Activated CD4-positive, CD25-positive, alpha-beta regulatory T cell treated with anti-CD3 and anti-CD28 coated beads, Interleukin-2, amount 50 U/mL, for 72 hours (primary cell): ENCODE results near the gene COX10.
"Not testable (repeated sequence)": the region's sequence is repeated elsewhere in the genome, so short reads cannot be mapped to it uniquely, and the experiment has no call there.

ENCODE experiments used
- DNase-seq: peaks from one replicate; pipeline ENCODE4 v3.0.0; 2021

The COX10 gene

DNA sequence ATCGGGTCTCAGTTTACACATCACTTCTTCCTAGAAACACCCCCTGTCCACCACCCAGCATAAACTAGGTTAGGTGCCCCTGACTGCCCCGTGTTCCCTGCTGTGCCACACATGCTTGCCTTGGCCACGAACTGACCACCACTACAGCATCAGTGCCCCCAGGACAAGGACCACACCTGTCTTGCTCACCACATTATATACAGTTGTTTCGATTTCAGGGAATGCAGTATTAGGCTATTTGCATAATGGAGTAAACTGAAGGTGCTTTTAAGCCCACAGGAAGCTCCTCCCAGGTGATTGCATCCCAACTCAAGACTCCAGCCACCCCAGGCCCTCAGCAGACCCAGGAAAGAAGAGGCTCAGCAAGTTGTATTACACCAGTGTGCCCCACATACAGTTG, 117.1 kb downstream of the COX10 start:
- not testable (repeated sequence) for DNase-seq

DNA sequence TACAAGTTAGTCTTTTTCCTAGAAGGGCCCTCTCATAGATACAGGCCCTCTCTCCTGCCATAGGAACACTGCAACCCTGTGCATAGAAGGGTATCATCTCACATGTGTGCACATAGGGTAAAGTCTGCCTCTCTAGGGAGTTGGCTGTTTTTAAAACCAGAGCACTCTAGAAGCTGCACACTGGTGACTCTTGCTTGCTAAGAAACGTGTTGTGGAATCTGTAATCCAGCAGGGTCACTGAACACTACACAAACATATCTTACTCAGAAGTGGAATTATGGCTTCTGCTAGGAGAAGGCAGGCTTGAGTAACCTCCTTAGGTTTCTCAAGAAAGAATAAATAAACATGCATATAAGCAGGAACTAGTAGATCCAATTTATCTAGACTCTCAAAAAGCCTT, 121.5 kb downstream of the COX10 start:
- DNase-seq, result not testable (repeated sequence)

DNA sequence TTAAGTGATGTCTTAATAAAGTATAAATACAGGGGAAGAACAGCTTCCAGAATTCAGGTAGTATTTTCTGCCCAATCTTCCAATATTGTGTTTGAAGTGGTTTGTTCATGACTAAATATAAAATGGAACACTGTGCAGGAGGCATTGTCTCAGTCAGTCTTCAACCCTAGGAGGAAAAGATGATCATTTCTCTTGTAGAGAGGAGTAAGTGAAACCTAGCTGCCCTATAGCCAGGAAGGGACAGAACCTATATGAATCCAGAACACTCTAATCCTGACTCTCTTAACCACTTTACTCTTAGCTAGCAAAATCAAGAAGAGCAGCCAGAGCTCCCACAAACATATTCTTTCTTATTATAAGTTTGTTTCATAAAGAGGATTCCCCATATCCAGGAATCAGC, 122.2 kb downstream of the COX10 start:
- DNase-seq, result not testable (repeated sequence)

DNA sequence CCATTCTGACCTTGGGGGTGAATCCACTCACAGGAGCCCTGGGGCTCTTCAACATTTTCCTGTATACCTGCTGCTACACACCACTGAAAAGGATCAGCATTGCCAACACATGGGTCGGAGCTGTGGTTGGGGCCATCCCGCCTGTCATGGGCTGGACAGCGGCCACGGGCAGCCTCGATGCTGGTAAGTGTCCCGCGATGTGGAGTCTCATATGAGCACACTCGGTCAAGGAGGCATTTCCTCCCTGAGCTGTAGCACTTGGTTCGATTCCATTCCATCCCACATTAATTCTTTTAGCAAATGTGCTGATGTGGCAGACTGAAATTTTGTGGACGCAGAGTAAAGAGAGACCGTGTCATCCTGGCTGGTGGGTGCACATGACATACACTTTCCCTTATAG, 122.7 kb downstream of the COX10 start:
- not testable (repeated sequence) for DNase-seq

DNA sequence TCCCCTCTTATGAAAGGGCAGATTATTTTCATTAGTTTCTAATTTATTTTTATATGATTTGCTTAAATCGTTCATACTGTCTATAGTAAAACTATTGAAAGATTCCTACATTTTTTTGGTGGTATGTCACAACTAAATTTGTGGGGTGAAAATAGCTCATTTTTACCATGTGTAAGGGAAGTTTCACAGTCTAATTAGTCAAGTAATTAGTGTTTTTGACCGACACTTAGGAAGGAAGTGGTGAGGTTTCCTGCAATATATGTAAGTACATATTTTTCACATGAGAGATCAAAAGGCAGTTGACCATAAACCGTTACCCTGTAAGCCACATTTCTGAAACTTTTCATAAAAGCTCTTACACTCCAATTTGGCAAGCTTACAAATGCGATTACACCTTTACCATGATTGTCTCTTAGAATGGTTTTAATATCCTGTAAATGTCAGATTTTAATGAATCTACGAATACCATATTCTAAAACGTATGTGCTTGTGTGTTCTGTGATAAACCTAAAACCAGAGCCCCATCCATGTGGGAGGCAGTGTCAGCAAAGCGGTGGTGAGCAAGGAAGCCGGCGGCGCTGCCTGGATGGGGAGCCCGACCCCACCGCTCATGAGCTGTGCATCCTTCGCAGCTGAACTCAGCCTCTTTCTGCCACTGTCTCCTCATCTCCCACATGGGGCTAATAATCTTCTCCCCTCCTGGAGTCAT, 123.5 kb downstream of the COX10 start:
- DNase-seq, result not testable (repeated sequence)

DNA sequence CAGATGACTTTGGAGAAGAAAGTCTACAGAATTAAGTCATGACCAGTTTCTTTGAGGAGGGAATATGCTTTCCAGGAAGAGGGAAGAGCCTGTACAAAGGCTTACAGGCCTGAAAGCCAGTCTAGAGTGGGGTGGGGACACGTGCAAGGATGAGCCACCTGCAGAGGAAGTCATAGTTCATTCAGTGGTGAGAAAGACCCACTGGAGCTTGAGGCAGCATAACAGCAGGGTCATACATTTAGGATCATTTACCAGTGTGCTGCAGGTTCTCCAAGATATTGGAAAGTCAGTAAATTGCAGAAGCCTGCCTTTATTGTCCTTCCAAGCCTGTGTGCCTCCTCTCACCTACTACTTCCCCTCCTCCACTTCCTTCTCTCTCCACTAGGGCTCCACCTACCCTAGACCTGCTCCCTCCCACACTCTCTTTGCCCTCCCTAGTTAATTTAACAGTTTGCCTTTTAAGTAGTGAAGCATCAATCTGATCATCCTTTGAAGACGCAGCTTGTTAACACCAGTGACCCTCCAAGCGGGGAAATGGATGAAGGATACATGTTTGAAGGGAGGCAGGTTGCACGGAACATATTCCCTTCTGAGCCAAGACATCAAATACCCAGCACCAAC, 127.2 kb downstream of the COX10 start:
- DNase-seq, result no peak

DNA sequence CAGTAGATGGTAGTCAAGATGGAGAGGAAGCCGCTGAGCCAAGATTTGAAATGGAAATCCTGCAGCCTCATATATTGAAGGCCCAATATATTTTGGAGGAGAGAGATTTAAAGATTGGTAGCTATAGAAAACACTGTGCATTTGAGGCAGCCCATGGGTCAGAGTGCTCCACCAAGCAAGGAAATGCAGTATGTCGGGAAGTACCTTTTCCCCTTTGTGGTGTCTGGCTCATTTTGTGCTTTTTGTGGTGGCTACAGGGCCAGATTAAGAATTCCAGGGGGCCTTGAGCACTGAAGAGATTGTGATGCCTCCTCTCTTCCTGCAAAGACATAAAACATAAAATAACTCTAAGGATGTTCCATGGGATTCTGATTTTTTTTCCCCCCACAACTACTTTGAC, 127.8 kb downstream of the COX10 start:
- DNase-seq, result no peak

DNA sequence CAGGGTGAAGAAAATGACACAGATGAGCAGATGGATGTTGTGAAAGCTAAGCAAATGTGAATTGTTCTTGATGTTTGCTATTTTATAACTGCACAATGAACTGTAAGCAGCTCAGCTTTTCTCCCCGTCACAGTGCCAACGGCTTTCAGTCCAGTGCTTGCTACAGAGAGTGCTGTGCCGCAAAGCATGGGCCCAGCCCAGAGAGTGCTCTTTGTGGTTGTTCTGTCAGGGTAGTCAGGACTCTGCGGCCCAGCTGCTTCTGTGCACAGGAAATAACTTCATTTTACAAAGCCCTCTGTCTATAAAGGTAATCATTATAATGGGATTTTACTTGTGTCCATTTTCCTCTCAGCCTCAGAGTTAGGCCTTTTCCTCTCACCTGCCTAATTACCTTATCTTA, 128.3 kb downstream of the COX10 start:
- DNase-seq, result peak; percentile 58

DNA sequence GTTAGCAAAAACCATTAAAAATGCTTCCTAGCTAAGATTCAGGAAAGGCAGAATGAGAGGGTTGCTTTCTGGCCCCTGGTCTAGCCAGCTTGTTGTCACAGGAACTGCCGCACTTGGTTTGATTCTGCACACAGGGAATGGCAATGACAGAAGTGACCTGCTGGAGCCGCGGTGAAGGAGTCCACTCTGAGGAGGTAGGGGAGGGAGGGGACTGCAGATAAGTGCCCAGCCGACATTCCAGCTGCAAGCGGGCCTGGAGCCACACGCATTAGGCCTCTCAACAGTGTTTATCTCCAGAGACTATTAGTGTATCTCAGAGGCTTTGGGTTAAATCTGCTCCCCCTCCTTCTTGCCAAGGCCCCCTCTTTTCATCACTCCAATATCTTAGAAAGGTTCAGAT, 128.7 kb downstream of the COX10 start:
- no peak for DNase-seq

DNA sequence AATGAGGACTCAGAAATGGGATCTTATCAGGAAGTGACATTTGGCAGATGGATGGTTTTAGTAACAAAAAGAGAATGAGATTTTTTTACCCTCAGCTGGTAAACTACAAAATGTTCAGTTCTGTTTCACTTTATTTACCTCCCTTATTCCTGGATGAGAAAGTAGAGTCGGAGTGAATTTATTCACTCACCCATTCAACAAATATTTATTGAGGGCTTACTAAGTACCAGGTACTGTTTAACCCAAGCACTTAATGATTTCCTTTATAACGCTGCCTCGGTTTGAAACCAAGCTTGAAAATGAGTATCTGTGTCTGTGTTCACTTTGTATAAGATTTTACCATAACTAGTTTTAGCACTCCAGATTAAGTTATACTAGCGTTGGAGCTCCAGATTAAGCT, 129.3 kb downstream of the COX10 start:
- no peak for DNase-seq

DNA sequence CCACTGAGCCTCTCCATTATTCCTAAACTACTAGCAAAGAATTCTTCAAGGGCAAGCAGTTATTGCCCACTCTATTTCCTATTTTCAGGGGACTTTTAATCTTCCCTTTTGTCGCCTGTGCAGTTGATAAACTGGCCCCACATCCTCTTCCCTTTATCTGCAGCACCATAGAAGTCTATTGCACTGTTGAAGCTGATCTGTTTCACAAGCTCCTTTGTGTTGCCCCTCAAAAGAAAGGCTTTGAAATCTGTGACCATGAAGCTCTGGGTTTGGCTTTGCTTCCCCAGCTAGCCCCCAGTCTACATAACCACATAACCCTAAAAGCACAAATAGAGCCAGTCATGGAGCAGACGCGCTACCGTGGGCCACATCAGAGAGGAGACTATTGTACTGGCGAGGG, 130.3 kb downstream of the COX10 start:
- no peak for DNase-seq

DNA sequence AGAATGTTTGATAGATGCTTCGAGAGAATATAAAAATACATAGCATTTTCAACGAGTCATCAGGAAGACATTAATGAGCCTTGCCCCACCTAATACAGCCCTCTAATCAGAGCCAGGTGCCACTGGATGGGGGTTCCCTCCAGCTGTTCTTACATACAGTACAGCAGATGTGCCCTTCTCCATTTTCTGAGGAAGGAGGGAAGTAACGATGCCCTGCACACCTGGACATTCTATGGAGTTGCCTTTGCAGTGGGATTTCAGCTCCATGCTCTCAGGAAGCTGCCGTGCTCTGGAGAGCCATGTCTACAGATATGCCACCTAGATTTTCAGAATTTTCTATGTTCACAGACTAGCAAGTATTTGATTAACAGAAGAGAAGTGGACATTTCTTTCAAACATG, 131.1 kb downstream of the COX10 start:
- no peak for DNase-seq

DNA sequence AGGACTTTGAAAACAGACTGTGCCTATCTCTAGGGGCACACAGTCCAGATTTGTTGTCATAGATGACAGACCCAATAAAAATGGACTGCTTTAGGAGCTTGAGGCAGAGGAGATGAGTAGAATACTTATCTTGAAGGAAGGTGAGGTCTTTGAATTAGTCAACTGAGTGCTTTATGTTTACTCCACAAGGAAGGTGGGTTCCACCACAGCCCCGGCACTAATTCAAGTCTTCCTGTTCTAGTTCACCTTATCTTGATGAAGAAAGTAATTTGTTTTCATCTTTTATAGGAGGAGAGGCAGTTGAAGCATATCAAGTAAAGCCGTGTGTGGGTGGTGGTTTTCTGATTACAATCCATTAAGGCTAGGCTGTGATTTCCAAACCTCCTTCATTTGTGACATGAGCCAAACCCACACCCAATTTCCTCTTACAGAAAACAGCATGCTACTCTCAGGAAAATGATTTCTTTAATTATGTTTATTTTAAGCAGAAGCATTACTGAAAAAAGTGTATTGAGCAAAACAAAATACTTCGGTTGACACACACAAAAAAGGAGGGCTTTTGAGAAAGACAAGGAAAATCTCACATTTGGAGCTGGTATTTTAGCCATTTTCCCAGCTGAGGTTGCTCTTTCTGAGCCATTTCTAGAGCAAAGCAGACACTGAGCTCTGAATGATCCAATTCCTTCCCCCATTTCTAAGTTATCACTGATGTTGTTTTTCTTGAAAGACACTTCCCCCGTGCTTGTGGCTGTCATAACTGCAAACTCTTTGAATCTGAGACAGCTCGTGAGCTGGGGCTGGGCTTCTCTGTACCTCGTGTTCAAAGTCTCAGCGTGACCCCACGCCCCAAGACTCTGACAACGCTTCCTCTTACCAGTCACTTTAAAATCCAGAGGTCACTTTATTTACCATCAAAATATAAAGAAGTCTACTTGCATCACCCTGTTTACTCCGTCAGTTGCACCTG, 132.0 kb downstream of the COX10 start:
- DNase-seq, result no peak

DNA sequence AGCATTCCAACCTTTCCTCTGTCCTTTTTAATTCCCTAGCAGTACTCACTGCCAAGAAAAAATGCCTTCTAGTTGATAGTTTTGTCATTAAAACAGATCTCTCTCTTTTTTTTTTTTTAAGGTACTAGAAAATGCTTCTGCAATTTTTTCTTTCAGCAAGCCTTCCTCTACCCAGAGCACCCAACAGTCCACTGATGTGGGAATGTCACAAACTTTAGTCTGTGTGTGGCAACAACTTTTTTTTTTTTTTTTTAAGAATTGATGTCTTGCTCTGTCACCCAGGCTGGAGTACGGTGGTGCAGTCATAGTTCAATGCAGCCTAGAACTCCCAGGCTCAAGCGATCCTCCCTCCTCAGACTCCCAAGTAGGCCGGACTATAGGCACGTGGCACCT, 132.7 kb downstream of the COX10 start:
- no peak for DNase-seq

DNA sequence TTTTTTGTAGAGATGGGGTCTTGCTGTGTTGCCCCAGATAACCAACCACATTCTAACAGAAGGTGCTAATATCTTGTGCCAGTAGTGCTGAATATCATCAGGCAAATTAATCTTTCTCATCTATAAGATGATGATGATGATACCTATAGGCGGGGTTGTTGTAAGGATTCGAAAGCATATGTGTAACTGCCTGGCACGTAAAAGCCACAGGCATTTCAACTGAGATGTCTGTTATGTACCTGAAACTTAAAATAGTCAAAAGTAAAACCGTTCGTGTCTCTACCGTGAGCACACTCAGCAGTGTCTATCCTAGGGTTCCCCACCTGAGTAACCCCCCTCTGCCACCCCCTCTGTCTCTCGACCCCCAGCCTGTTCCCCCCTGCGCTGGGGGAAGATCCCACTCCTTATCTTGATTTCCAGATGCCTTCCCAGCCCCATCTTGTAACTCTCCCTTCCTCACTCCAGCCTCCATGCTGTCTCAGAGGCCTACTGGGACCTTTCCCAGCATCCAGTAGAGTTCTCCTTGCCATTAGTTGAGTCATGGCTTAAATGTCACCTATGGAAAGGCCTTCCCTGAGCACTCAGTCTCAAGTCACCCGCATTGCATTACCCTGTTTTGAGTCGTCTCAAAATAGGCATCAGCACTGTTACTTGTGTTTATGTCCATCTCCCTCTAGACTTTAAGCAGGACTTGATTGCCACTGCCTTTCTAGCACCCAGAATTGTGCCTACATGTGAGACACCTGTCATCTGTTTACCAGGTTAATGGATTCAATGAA, 133.3 kb downstream of the COX10 start:
- no peak for DNase-seq

DNA sequence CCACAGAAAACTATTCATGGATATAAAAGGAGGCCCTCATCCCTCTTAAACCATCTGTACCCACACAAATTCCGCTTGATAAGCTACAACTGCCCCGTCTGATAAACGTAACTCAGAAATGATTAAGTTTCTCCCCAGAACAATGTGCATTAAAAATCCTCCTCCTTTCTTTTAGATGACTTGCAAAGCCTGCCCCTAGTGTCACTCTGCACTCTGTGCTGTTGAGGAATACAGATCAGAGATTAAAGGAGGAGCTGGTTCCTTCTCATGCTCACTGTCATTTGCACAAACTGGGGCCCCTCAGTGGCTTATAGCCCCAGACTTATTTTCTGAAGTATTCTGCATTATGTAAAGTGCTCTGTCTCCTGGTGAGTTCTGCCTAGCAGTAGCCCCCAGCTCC, 134.1 kb downstream of the COX10 start:
- no peak for DNase-seq

DNA sequence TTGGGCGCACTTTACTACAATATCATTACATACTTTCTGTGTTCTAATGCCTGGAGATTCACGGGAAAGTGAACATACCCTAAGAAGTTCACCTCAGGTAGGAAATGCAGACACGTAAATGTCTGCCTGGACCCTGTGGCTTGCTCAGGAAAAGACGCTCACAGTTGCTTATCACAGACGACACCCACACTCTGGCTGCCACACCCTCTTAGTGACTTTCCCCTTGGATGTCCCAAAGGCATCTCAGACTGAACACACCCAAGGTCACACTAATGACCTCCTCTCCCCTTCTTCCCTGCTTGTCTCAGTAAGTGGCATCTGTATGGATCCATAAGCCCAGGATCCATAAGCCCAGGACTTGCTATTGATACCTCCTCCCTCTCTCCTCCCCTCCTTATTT, 134.8 kb downstream of the COX10 start:
- no peak for DNase-seq

DNA sequence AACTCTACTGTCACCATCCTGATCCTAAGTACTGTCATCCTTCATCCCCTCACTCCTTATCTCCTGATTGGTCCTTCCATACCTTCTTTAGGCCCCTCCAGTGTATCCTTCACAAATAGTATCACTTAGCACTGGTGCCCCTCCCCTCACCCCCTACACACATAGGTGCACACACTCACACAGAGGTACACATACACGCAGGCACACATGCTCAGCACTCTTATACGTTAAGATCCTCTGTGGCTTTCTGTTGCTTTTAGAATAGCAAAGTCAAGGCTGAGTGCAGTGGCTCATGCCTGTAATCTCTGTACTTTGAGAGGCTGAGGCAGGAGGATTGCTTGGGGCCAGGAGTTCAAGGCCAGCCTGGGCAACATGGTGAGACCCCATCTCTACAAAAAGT, 135.2 kb downstream of the COX10 start:
- DNase-seq, result no peak

DNA sequence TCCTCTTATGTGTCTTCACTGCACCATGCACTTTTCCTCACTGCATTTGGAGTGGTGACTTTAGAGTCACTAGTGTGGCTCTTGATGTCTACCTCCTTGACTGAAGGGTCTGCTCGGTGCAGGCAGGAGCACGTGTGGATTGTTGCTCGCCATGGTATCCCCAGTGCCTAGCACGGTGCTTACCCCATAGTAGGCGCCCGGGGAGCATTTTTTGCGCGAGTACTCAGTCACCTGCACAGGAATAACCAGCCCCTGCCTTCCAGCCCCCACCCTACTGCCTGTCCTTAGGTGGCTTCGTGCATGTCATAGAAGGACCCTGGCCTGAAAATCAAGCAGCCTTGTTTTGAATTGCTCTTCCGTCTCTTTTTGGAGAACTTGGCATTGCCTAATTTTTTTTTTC, 136.1 kb downstream of the COX10 start:
- no peak for DNase-seq

DNA sequence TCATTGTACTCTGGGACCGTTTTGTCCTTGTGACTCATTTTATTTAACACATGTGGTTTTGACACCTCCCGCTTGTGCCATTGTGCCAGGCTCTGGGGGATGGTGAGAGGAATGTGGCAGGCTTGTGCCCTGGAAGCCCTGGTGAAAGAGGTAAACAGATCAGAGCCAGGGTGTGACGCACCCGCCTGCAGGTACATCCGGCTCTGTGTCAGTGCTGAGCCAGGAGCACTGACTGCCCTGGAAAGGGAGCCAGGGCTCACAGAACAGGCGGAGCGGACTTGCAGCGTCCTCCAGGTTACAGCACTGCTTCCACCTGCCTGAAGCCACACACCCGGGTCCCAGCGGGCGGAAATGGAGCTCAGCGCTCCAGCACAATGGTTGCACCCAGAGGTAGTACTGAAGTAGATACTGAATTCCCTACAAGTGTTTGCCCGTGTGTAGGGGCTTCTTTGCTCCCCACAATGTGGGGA, 136.7 kb downstream of the COX10 start:
- DNase-seq, result no peak

DNA sequence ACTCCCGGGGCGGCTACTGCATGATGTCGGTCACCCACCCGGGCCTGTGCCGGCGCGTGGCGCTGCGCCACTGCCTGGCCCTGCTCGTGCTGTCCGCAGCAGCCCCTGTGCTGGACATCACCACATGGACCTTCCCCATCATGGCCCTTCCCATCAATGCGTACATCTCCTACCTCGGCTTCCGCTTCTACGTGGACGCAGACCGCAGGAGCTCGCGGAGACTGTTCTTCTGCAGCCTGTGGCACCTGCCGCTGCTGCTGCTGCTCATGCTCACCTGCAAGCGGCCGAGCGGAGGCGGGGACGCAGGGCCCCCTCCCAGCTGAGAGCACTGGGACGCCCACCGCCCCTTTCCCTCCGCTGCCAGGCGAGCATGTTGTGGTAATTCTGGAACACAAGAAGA, 137.6 kb downstream of the COX10 start:
- DNase-seq, result no peak

DNA sequence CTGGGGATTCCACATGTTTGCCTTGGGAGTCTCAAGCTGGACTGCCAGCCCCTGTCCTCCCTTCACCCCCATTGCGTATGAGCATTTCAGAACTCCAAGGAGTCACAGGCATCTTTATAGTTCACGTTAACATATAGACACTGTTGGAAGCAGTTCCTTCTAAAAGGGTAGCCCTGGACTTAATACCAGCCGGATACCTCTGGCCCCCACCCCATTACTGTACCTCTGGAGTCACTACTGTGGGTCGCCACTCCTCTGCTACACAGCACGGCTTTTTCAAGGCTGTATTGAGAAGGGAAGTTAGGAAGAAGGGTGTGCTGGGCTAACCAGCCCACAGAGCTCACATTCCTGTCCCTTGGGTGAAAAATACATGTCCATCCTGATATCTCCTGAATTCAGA, 138.5 kb downstream of the COX10 start:
- DNase-seq, result no peak

DNA sequence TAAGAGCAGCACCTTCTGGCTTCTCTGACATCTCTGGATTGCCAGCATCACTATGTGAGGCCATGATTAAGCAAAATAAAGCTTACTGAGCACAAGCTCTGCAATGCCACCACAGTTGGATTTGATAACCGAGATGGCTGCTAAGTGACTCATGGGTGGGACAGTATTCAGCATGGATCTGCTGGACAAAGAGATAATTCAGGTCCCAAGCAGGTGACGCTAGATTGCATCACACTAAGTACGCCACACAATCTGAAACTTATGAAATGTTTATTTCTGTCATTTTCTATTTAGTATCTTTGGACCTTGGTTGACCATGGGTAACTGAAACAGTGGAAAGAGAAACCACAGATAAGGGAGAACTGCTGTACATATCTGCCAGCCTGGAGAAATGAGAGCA, 139.9 kb downstream of the COX10 start:
- no peak for DNase-seq
